WTC11 (cell line): Measurements from ENCODE around the gene APCDD1.

Source experiments
- ELF4 ChIP-seq: sonication (generic); formaldehyde crosslinking; IDR thresholded peaks from 2 replicates; pipeline ENCODE4 v1.8.1; 2022; ENCODE audit warnings: low read depth, mild to moderate bottlenecking, moderate library complexity, missing genetic modification reagents
- GABPB1 ChIP-seq: sonication (generic); formaldehyde crosslinking; IDR thresholded peaks from 2 replicates; pipeline ENCODE4 v1.8.1; 2023; ENCODE audit warnings: mild to moderate bottlenecking, missing genetic modification reagents
- SP1 ChIP-seq: sonication (generic); formaldehyde crosslinking; conservative IDR thresholded peaks from 2 replicates; pipeline ENCODE4 v1.8.1; 2022; ENCODE audit warnings: missing genetic modification reagents
- ZNF138 ChIP-seq: sonication (generic); formaldehyde crosslinking; conservative IDR thresholded peaks from 2 replicates; pipeline ENCODE4 v1.8.1; 2022; ENCODE audit warnings: mild to moderate bottlenecking, moderate library complexity, missing genetic modification reagents
- TF ChIP-seq, protein P1 (sequence below): sonication (generic); formaldehyde crosslinking; IDR thresholded peaks from 2 replicates; pipeline ENCODE4 v1.8.1; 2023; ENCODE audit warnings: mild to moderate bottlenecking, missing genetic modification reagents
- TF ChIP-seq, protein P2 (sequence below): fragments of 200-600 bp; IDR thresholded peaks from 2 replicates; pipeline ENCODE4 v1.8.0; 2022; ENCODE audit warnings: antibody characterized with exemption
- TF ChIP-seq, protein P3 (sequence below): sonication (generic); formaldehyde crosslinking; IDR thresholded peaks from 2 replicates; pipeline ENCODE4 v1.8.0; 2022; ENCODE audit warnings: mild to moderate bottlenecking, missing genetic modification reagents
- TF ChIP-seq, protein P4 (sequence below): sonication (generic); formaldehyde crosslinking; IDR thresholded peaks from 2 replicates; pipeline ENCODE4 v1.8.1; 2022; ENCODE audit warnings: low read depth, mild to moderate bottlenecking, moderate library complexity, missing genetic modification reagents, borderline replicate concordance
- TF ChIP-seq, protein P5 (sequence below): sonication (generic); formaldehyde crosslinking; IDR thresholded peaks from 2 replicates; pipeline ENCODE4 v1.8.1; 2023; ENCODE audit warnings: mild to moderate bottlenecking, missing genetic modification reagents, moderate library complexity
- TF ChIP-seq, protein P6 (sequence below): sonication (generic); formaldehyde crosslinking; IDR thresholded peaks from 2 replicates; pipeline ENCODE4 v1.8.0; 2023; ENCODE audit warnings: missing genetic modification reagents

DNA sequence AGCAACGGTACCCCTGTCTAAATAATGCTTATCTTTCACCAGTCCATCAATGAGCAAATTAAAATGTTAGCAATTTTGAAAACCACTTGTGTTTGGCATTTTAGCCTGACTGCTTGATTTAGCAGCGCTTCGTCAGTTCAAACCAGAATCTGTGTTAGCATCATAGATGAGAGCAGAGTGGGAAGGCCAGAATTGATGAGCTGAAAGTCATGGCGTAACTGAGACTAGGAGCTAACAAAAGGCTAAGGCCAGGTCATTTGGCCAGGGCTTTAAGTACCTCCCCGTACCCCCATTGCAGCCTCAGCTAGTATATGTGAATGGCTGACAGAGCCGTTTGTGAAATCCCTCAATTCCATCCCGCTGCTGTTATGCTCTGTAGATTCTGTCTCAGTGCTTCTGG lies 16.0 kb downstream of the APCDD1 start:
- TF ChIP-seq, protein P1, sequence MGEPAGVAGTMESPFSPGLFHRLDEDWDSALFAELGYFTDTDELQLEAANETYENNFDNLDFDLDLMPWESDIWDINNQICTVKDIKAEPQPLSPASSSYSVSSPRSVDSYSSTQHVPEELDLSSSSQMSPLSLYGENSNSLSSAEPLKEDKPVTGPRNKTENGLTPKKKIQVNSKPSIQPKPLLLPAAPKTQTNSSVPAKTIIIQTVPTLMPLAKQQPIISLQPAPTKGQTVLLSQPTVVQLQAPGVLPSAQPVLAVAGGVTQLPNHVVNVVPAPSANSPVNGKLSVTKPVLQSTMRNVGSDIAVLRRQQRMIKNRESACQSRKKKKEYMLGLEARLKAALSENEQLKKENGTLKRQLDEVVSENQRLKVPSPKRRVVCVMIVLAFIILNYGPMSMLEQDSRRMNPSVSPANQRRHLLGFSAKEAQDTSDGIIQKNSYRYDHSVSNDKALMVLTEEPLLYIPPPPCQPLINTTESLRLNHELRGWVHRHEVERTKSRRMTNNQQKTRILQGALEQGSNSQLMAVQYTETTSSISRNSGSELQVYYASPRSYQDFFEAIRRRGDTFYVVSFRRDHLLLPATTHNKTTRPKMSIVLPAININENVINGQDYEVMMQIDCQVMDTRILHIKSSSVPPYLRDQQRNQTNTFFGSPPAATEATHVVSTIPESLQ (CRISPR knock-in tag): no peak
- TF ChIP-seq, protein P2, sequence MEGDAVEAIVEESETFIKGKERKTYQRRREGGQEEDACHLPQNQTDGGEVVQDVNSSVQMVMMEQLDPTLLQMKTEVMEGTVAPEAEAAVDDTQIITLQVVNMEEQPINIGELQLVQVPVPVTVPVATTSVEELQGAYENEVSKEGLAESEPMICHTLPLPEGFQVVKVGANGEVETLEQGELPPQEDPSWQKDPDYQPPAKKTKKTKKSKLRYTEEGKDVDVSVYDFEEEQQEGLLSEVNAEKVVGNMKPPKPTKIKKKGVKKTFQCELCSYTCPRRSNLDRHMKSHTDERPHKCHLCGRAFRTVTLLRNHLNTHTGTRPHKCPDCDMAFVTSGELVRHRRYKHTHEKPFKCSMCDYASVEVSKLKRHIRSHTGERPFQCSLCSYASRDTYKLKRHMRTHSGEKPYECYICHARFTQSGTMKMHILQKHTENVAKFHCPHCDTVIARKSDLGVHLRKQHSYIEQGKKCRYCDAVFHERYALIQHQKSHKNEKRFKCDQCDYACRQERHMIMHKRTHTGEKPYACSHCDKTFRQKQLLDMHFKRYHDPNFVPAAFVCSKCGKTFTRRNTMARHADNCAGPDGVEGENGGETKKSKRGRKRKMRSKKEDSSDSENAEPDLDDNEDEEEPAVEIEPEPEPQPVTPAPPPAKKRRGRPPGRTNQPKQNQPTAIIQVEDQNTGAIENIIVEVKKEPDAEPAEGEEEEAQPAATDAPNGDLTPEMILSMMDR: no peak
- TF ChIP-seq GABPB1 (CRISPR knock-in tag) (no peak), ELF4 (CRISPR knock-in tag) (no peak), ZNF138 (CRISPR knock-in tag) (no peak), SP1 (CRISPR knock-in tag) (no peak)
- TF ChIP-seq, protein P3, sequence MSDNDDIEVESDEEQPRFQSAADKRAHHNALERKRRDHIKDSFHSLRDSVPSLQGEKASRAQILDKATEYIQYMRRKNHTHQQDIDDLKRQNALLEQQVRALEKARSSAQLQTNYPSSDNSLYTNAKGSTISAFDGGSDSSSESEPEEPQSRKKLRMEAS (CRISPR knock-in tag): no peak
- TF ChIP-seq, protein P4, sequence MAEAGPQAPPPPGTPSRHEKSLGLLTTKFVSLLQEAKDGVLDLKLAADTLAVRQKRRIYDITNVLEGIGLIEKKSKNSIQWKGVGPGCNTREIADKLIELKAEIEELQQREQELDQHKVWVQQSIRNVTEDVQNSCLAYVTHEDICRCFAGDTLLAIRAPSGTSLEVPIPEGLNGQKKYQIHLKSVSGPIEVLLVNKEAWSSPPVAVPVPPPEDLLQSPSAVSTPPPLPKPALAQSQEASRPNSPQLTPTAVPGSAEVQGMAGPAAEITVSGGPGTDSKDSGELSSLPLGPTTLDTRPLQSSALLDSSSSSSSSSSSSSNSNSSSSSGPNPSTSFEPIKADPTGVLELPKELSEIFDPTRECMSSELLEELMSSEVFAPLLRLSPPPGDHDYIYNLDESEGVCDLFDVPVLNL (CRISPR knock-in tag): no peak
- TF ChIP-seq, protein P5, sequence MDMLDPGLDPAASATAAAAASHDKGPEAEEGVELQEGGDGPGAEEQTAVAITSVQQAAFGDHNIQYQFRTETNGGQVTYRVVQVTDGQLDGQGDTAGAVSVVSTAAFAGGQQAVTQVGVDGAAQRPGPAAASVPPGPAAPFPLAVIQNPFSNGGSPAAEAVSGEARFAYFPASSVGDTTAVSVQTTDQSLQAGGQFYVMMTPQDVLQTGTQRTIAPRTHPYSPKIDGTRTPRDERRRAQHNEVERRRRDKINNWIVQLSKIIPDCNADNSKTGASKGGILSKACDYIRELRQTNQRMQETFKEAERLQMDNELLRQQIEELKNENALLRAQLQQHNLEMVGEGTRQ: no peak
- TF ChIP-seq, protein P6, sequence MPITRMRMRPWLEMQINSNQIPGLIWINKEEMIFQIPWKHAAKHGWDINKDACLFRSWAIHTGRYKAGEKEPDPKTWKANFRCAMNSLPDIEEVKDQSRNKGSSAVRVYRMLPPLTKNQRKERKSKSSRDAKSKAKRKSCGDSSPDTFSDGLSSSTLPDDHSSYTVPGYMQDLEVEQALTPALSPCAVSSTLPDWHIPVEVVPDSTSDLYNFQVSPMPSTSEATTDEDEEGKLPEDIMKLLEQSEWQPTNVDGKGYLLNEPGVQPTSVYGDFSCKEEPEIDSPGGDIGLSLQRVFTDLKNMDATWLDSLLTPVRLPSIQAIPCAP: no peak
